HG02588 (cell line): ENCODE data around the gene CCNG2.
A peak's percentile ranks its signal among the peaks of the same experiment; 100 is the strongest.

Experiments used
- ATAC-seq: cut with Tn5 transposase; IDR thresholded peaks from one replicate; pipeline ENCODE4 v1.9.1; 2021; ENCODE audit warnings: mild to moderate bottlenecking, moderate library complexity; ENCODE audit not compliant: unreplicated experiment

The CCNG2 gene

DNA sequence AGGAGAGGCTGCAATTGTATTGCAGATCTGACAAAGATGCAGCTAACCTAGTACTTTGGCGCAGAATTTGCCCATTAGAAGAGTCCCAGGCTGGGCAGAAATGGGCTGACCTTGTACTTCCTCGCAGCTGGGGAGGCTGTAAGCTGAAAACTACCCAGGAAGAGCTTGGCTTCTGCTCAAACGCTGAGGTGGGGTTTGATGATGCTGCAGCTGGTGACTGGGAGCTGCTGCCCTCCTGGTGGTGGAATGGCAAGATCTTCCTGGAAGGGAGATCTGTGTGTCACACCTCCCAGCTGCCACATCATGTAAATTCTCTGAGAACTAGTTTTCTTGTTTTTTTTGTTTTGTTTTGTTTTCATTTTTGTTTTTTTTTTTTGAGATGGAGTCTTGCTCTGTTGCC lies 17.4 kb downstream of the CCNG2 start:
- no peak for ATAC-seq

DNA sequence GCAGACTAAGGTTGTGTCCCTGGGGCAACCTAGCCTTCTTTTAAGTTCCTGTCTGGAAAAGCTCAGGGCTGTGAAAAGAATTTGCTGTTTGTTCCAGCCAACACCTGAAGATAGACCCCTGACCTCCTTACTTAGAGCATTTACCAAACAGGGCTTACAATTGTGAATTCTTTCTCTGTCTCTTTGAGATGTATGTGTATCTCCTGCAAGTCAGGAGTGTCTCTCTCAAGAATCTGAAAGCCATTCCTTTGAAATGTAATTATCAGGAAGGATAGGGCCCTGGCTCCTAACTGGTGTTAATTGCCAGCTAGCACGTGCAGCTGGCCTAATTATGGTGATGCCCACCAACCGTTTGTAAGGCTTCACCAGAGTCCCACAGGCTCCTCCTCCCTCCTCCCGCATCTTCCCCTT lies 18.2 kb downstream of the CCNG2 start:
- no peak for ATAC-seq

- no peak for ATAC-seq
Observed at GRCh38 chr4:77176640-77177039, 19.6 kb downstream of the CCNG2 start.

DNA sequence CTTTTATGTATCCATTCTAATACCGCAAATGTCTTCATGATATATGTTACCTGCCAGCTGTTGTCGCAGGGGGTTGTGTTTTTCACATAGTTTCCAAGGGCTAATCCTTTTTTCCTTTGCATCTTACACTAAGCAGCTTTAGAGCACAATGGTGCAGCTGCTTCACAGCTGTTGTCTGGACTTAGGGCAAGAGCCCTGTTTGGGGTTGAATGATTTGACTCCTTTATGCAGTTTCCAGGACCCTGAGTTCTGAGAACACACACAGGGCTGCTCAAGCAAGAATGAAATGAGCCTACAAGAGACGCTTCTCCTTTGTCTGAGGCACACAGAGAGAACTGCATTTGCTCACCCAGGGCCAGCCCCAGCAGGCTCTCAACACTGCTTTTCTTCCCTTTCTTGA lies 20.2 kb downstream of the CCNG2 start:
- ATAC-seq: no peak

DNA sequence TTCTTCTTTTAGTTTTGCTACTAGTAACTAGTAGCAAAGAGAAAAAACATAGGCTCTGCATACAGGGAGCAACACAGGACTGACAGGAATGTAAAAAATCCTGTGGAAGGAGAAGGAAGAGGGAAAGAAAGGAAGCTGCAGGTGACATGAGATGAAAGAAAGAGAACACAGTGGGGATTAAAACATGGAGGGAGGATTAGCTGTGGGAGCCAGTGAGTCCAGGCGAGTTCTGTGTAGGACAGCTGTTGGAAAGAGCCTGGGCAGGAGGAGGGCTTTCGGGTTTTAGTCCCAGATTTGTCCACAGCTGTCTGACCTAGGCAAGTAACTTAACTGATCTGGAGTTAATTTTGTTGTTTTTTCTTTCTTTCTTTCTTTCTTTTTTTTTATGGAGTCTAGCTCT lies 21.6 kb downstream of the CCNG2 start:
- no peak for ATAC-seq

GRCh38 chr4:77179519-77179918 lies 22.5 kb downstream of the CCNG2 start:
- ATAC-seq: no peak

- no peak for ATAC-seq
Observed at GRCh38 chr4:77181720-77182119, 24.7 kb downstream of the CCNG2 start.

GRCh38 chr4:77183777-77184420 lies 26.9 kb downstream of the CCNG2 start:
- ATAC-seq: no peak

DNA sequence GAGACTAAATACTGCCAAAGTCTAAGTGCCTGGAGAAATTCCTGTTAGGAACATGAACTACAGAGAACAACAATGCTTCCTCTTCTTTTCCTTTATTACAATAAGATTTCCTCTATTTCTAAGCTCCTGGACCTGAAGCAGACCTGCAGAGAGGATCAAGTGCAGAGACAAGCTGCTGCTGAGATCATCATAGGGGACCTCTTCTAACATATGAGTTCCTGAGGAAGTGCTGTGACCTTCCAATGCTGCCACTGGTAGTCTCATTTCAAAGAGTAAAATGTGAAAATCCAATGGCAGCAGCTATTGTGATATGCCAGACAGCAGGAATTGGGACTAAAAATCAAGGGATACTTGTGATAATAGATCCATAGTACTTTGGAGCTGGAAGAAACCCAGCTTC lies 28.0 kb downstream of the CCNG2 start:
- no peak for ATAC-seq

- ATAC-seq: no peak
Observed at GRCh38 chr4:77185686-77186085, 28.7 kb downstream of the CCNG2 start.

DNA sequence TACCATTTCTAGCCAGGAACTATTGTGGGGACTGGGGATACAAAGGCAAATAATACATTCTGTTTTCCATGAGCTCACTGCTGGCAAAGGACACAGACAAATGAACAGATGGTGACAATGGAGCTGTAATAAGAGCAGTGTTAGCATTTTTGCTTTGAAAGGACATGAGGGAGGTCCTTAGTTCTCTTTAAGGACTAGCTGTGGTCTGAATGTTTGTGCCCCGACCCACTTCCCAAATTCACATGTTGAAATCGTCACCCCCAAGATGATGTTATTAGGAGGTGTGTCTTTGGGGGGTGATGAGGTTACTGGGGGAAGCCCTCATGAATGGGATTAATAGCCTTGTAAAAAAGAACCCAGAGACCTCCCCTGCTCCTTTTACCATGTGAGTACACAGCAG lies 30.3 kb downstream of the CCNG2 start:
- ATAC-seq: no peak

DNA sequence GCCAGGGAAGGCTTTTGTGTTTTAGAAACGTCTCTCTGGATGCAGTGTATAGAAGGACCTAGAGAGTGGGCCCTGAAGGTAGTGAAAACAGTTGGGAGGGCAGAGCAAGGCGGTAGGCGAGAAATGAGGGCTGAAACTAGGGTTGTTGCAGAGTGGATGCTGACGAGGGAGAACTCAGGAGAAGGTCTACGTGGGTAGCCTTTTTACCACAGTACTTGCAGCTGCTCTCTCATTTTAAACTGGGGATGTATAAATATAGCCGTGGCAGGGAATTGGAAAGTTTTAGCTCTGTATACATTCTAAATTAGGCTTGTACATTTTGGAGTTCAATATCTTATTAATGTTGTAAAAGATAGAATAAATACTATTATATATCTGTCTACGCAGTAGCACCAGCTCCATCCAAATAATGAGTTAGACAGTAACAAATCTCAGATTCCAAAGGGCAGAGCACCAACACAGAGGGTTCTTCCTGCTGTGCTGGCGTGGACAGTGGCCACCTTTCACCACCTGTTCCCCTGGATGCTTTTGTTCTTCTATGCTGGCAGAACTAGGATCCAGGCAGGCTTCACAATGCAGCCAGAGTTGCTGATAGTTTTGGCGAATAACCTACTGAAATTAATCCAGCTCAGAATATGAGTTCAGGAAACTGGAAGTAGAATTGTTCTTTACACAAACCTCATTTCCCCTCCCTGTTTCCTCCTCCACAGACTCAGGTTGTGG lies 31.7 kb downstream of the CCNG2 start:
- no peak for ATAC-seq

DNA sequence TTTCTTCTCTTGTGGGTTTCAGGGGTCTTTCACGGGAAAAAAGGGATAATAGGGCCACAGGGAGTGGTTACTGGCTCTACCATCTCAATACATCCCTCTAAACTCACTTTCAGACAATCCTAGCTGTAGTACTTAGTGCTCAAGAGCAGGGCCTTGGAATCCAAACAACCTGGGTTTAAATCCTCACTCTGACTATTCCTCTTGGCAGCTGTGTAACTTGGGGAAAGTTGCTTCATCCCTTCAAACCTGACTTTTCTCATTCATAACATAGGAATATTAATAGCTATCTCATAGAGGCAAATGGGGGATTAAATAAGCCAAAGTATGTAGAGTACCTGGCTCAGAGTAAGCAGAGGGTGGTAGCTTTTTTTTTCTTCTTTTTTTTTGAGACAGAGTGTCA lies 32.4 kb downstream of the CCNG2 start:
- no peak for ATAC-seq

GRCh38 chr4:77190053-77190452 lies 33.0 kb downstream of the CCNG2 start:
- no peak for ATAC-seq

GRCh38 chr4:77193046-77193445 lies 36.0 kb downstream of the CCNG2 start:
- no peak for ATAC-seq

GRCh38 chr4:77193511-77194102 lies 36.6 kb downstream of the CCNG2 start:
- ATAC-seq: peak; percentile 90

DNA sequence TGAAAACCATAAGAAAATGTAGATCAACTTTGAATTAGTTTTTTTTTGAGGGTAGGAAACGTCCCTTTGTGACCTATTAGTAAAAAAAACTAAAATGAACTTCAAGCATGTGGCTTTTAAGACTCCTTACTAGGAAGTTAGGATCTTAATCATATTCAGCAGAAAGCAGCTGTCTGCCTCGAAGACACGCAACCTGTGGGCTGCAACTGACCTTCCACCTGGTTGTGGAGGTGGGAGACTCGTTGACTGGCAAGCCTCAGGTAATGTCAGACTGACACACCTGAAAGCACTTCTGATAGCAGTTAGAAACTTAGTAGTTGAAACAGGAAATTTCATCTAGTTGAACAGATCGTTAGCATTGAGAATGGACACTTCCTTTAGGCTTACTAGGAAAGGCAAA lies 37.4 kb downstream of the CCNG2 start:
- ATAC-seq: no peak

DNA sequence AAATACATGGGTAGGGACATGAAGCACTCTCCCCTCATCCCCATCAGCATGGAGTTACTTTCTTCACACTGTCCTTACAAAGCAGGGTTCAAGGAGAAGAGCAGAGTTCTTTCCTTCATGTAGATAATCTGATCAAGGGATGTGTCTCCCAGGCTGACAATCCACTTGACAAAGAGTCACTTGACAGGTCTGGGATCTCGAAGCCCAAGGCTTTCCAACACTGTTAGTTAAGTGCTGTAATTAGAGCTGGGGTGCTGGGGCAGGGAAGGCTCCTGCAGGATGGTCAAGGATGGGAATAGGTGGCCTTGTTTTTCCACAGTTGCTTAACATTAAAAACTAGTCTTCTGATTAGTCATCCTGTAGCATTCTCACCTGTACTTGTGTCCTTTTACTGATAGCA lies 38.0 kb downstream of the CCNG2 start:
- ATAC-seq: no peak

GRCh38 chr4:77196866-77197265 lies 39.9 kb downstream of the CCNG2 start:
- no peak for ATAC-seq

DNA sequence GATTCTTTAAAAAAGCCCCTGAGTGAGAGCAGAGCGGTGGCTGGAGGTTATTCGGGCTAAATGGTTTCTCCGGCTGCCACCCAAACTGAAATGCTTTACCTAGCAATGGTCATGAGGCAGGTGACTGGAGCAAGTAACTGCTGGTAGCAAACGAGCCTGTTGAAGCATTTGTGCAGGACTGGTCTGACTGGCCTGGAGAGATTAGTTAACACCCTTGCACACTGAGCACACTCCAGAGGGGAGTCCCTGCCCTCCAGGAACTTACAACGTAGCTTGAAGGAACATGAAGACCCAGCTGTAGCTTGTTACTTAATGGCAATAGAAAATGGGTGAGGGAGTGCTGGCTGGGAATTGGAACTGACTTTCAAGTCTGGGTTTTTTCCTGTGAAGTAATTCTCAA lies 40.4 kb downstream of the CCNG2 start:
- ATAC-seq: no peak

GRCh38 chr4:77197831-77198230 lies 40.8 kb downstream of the CCNG2 start:
- ATAC-seq: no peak

GRCh38 chr4:77199276-77199675 lies 42.3 kb downstream of the CCNG2 start:
- ATAC-seq: no peak
